Activated CD4-positive, alpha-beta T cell treated with anti-CD3 and anti-CD28 coated beads for 4 hours (primary cell): Measurements from ENCODE around the gene A1BG.
"Not testable (repeated sequence)": the region's sequence is repeated elsewhere in the genome, so short reads cannot be mapped to it uniquely, and the experiment has no call there.

Source experiments
- DNase-seq, 2 donors: peaks; one replicate each; pipeline ENCODE4 v3.0.0-alpha.2; 2020

Gene A1BG

GRCh38 chr19:58385891-58386575, 32.7 kb upstream of the A1BG start:
- peak in 1 of 2 donors; percentile 35 for DNase-seq

GRCh38 chr19:58385313-58385890, 32.1 kb upstream of the A1BG start:
- no peak for DNase-seq

GRCh38 chr19:58382997-58383603, 29.8 kb upstream of the A1BG start:
- no peak for DNase-seq

DNA sequence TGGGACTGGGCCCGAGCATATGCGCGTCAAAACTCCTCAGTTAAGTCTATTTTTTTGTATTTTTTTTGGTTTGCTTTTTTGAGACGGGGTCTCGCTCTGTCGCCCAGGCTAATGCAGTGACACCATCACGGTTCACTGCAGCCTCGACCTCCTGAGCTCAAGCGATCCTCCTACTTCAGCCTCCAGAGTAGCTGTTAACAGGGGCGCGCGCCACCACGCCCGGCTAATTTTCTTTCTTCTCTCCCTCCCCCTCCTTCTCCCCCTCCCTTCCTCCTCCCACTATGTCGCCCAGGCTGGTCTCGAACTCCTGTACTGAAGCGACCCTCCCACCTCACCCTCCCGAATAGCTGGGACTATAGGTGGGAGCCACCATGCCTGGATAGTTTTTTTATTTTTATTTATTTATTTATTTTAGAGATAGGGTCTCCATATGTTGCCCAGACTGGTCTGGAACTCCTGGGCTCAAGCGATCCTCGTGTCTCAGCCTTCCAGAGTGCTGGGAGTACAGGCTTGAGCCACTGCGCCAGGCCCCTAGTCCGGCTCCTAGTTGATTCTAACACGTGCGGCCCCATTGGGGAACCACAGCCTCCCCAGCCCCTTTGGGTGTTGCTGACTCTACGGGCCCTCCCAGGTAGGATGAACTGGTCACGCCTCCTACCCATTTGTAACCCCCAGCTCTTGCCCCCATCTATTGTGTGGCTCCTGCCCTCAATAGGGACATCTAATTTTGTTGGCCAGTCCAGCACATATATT, 28.3 kb upstream of the A1BG start:
- DNase-seq: no peak

DNA sequence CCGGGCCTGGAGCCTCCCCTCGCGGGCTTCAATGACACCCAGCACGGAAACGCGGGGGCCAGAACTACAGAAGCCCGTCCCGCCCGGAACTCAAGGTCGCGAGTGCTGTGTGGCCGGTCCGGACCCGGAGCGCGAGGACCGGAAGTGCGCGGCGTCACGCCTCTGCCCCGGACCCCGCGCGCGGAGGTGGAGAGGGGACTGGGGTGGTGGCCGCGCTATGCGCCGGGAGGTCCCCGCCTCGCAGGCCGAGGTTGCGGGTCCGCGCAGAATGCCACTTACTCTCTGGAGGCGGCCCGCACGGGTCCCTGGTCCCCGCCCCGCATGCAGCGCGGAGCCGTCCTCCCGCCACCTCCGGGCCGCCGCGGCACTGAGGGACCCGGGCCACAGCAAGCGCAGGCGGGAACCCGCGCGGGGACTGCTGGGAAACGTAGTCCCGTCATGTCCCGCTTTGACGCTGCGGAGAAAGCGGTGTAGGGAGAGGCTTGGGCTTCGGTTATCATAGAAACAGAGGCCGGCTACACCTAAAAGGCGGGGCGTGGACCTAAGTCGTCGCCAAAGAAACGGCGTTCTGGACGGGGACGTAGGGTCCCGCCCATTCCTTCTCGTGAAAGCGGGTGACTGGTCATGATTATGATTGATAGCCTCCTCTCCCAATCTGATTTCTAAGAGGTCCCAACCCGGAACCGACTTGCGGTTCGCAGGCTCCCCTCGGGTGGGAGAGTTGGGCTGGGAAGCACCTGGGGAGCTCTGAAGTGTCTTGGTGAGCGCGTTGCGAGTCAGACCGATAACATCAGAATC, 27.6 kb upstream of the A1BG start, which contains the start of gene ZNF837:
ZNF837 (minus strand) TSS at position 369 of the 798 bp plus-strand sequence. CDS start 11,698 bp downstream, outside the sequence.
- DNase-seq: peak; percentile 97 to 99

DNA sequence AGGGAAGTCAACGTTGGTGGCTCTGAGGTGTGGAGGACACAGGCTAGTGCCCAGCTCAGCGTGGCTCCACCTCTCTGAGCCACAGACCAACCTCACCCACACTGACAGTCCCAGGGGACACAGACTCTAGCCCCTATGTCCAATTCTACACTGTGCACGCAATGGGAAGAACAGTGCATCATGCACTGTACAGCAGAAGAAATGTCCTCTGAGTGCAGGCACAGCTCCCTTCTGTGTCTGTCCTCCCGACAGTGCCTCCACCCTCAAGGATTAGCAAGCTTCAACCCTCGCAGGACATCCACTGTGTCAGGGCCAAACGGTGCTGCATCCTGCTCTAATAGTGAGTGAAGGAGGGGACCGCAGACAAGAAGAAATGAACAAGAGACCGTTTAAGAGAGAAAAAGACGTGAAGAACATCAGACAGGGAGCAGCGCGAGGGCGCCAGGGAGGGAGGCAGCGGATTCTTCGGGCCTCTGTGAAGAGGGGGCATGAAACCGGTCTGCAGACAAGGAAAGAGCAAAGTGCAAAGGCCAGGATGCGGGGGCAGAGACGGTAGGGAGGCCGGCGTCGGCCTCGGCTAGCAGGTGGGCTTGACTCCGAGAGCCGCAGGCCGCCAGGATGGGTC, 26.9 kb upstream of the A1BG start:
- no peak for DNase-seq

- DNase-seq: no peak
These were observed 26.0 kb upstream of the A1BG start for GRCh38 chr19:58379246-58379645.

DNA sequence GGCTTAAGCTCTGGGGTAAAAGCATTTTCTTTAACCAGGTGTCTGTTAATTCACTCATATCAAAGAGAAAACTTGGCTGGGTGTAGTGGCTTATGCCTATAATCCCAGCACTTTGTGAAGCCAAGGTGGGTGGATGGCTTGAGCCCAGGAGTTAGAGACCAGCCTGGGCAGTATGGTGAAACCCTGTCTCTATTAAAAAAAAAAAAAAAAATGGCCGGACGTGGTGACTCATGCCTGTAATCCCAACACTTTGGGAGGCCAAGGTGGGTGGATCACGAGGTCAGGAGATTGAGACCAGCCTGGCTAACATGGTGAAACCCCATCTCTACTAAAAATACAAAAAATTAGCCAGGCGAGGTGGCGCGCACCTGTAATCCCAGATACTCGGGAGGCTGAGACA, 23.4 kb upstream of the A1BG start:
- DNase-seq: not testable (repeated sequence)

DNA sequence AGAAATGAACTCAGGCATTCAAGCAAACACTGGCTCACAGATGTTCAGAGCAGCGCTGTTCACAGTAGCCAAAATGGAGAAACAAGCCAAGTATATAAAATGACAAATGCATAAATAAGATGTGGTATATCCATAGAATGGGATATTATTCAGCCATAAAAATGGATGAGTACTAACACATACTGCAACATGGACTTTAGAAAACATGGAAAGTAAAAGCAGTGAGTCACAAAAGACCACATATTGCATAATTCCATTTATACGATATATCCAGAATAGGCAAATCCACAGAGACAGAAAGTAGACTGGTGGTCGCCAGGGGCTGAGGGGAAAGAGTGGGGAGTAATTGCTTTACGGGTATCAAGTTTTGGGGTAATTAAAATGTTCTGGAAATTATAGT, 20.9 kb upstream of the A1BG start:
- no peak for DNase-seq

- no peak for DNase-seq
These were observed 19.2 kb upstream of the A1BG start for GRCh38 chr19:58372311-58373133.

- no peak for DNase-seq
These were observed 15.5 kb upstream of the A1BG start for GRCh38 chr19:58368561-58369360.

GRCh38 chr19:58367698-58368454, 14.6 kb upstream of the A1BG start:
- DNase-seq: no peak

- no peak for DNase-seq
These were observed 13.5 kb upstream of the A1BG start for GRCh38 chr19:58366585-58367430.

- no peak for DNase-seq
These were observed 10.9 kb upstream of the A1BG start for GRCh38 chr19:58364146-58364545.

DNA sequence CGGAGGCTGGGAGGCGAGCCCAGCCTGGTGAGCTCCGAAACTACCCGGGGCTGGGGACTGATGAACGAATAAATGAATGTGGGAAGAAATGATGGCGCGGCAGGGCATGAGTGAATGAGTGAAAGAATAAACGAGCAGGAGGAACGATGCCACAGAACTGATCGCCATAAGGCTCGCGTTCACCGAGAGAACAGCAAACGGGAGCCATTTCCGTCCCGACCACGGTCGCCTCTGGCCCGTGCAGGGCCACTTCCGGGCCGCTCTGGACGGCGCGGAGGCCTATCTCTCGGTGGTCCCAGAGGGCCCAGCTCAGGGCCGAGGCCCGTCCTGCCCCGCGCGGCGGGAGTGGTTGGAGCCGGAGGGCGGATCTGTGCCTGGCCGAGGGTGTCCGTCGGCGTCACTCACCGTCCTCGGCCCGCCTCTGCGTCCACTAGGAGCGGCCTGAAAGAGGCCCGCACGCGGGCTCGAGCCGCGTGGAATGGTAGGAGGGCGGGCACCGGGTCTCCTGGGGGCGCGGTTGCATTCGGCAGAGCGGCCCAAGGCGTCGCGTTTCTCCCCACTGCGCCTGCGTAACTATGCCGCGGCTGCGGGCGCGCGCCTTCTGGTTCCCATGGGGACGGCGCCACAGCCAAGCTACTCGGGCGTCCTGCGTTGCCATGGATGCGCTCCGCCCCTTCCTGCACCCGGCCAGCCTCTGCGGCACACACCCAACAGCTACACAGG, 9.1 kb upstream of the A1BG start, which contains the start of gene ZNF497:
ZNF497 (minus strand) TSS at position 480 of the 723 bp plus-strand sequence. CDS start 5,116 bp downstream, outside the sequence.
- peak; percentile 95 to 96 for DNase-seq

DNA sequence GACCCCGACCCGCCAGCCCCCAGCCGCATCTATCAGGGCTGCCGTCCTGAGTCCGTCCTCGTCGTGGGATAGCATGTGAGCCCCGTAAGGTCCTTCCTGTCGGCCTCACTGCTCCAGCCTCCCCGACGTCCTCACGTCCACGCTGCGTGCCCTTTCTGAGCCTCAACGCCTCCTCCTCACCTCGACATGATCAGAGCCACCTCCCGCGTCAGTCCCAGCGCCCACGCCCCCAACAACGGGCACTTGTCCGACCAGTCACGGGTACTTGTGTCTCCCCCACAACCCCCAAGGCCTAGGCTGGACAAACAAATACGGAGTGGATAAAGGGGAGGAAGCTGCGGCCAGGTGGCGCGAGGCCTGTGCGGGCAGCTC, 8.6 kb upstream of the A1BG start:
- peak; percentile 36 to 39 for DNase-seq

GRCh38 chr19:58357481-58358145, 4.3 kb upstream of the A1BG start:
- DNase-seq: no peak
